ENCODE data around the gene IDUA. TPM values are rescaled to one million over a fixed set of nuclear protein-coding genes. Genes with fewer than 3 reads are reported as not detected.
A peak's percentile ranks its signal among the peaks of the same experiment; 100 is the strongest.

IDUA gene
- polyA plus RNA-seq, 3 donors = 6.4 to 64.4 (median 8.5) TPM

DNA sequence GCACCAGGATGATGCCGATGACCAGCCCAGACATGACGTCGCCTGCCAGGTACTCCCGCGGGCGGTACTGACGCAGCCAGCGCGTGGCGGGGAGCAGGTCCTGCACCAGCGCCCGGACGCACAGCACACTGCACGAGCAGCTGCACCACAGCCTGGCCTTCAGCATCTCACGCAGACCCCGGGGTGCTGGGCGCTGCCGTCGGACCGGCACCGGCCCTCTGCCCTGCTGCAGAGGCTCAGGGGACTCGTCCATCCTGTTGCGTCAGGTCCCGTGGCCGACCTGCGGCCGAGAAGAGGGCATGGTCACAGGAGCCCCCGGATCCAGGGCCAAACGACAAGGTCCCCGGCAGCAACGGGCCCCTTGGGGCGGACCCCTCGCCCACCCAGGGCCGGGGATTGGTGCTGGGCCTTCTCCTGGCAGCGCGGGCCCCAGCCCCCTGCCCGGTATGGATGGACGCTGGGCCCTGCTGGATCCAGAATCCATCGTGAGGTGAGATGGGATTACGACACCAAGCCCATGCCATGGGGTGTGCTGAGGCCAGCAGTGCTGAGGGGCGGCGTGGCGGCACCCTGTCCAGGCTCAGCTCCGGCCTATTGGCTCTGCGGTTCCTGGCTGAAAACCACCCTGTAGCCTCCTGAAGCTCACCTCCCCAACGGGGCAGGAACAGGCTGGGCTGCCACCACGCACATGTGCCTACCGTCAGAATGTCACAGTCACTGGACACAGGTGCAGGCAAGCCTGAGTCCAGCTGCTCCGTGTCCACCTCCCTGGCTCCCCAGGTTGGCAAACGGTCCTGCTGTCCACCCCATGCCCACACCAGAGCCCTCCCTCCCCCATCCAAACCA is 4.8 kb downstream of the IDUA start:
- no peak overlapping the region for H3K4me3 ChIP-seq (replicated peaks in 1 of 3; ENCODE audit: low read depth in 2 of 3, low read length in 3 of 3)
- H3K27me3 Mint-ChIP-seq (ENCODE audit: low read depth in 3 of 3) = peaks cover 13 to 17% (median 16%) of the 10 kb centered on the region in 3 donors
- H3K36me3 Mint-ChIP-seq = peaks cover 7 to 20% of the 10 kb centered on the region in 2 donors
- no peak overlapping the region for H3K27ac ChIP-seq (ENCODE audit: low read depth in 1 of 2, low read length in 2 of 2)
- peaks cover 13 to 14% of the 10 kb centered on the region in 2 donors for H3K36me3 ChIP-seq (replicated peaks in 1 of 2; ENCODE audit: control insufficient read depth in 1 of 2, insufficient read depth in 2 of 2, low read length in 2 of 2)
- H3K79me2 ChIP-seq (ENCODE audit: insufficient read depth, low read length) = no peaks in the 10 kb centered on the region
- TF ChIP-seq, protein P1, sequence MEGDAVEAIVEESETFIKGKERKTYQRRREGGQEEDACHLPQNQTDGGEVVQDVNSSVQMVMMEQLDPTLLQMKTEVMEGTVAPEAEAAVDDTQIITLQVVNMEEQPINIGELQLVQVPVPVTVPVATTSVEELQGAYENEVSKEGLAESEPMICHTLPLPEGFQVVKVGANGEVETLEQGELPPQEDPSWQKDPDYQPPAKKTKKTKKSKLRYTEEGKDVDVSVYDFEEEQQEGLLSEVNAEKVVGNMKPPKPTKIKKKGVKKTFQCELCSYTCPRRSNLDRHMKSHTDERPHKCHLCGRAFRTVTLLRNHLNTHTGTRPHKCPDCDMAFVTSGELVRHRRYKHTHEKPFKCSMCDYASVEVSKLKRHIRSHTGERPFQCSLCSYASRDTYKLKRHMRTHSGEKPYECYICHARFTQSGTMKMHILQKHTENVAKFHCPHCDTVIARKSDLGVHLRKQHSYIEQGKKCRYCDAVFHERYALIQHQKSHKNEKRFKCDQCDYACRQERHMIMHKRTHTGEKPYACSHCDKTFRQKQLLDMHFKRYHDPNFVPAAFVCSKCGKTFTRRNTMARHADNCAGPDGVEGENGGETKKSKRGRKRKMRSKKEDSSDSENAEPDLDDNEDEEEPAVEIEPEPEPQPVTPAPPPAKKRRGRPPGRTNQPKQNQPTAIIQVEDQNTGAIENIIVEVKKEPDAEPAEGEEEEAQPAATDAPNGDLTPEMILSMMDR (IDR thresholded peaks at IDR 0.05) = no peak
- H2AFZ ChIP-seq (ENCODE audit: insufficient read depth, low read depth, low read length, poor library complexity, severe bottlenecking) = no peak overlapping the region
- peak overlapping the region in 1 of 7 donors; percentile 18 for H3K27ac Mint-ChIP-seq
- H3K4me3 Mint-ChIP-seq = no peak overlapping the region
- peaks cover 24% of the 10 kb centered on the region for H4K20me1 ChIP-seq (ENCODE audit: insufficient read depth, low read length)
- intact Hi-C loops (cut with micrococcal nuclease) = no loop called here
- H3K4me1 ChIP-seq (ENCODE audit: control insufficient read depth in 1 of 2, insufficient read depth in 2 of 2, low read length in 2 of 2) = peaks cover 11 to 15% of the 10 kb centered on the region in 2 donors
- no peak overlapping the region for H3K4me2 ChIP-seq (replicated peaks; ENCODE audit: extremely low read depth, low read length, poor library complexity, severe bottlenecking)
- peaks cover 4 to 13% of the 10 kb centered on the region in 2 donors for H3K27me3 ChIP-seq (ENCODE audit: control insufficient read depth in 2 of 2, insufficient read depth in 2 of 2, low read length in 2 of 2)
- H3K9me3 Mint-ChIP-seq = peaks cover 0 to 5% (median 0%) of the 10 kb centered on the region in 7 donors
- no peak for DNase-seq
- H3K9ac ChIP-seq (ENCODE audit: insufficient read depth, low read length, poor library complexity, severe bottlenecking) = no peak overlapping the region
- WGBS (ENCODE audit: insufficient coverage) = 95% methylated on average over 49 of the region's 50 CpGs
- H3K9me3 ChIP-seq (replicated peaks in 1 of 2; ENCODE audit: control insufficient read depth in 1 of 2, insufficient read depth in 1 of 2, low read length in 2 of 2) = peaks cover 0 to 2% of the 10 kb centered on the region in 2 donors
- H3K4me1 Mint-ChIP-seq = peaks cover 7% of the 10 kb centered on the region

GRCh38 chr4:992297-993110 is 5.7 kb downstream of the IDUA start:
- peaks cover 0 to 10% (median 0%) of the 10 kb centered on the region in 7 donors for H3K9me3 Mint-ChIP-seq
- H3K79me2 ChIP-seq (ENCODE audit: insufficient read depth, low read length) = no peaks in the 10 kb centered on the region
- peaks cover 7 to 9% of the 10 kb centered on the region in 2 donors for H3K4me1 ChIP-seq (ENCODE audit: control insufficient read depth in 1 of 2, insufficient read depth in 2 of 2, low read length in 2 of 2)
- H3K27ac Mint-ChIP-seq = peak overlapping the region in 1 of 7 donors; percentile 18
- no peak overlapping the region for H3K4me2 ChIP-seq (replicated peaks; ENCODE audit: extremely low read depth, low read length, poor library complexity, severe bottlenecking)
- H4K20me1 ChIP-seq (ENCODE audit: insufficient read depth, low read length) = peaks cover 25% of the 10 kb centered on the region
- peaks cover 18 to 23% (median 22%) of the 10 kb centered on the region in 3 donors for H3K27me3 Mint-ChIP-seq (ENCODE audit: low read depth in 3 of 3)
- 97% methylated on average over 24 of the region's 25 CpGs for WGBS (ENCODE audit: insufficient coverage)
- no peak overlapping the region for H3K4me3 ChIP-seq (replicated peaks in 1 of 3; ENCODE audit: low read depth in 2 of 3, low read length in 3 of 3)
- no peak overlapping the region for H2AFZ ChIP-seq (ENCODE audit: insufficient read depth, low read depth, low read length, poor library complexity, severe bottlenecking)
- TF ChIP-seq, protein P1 (IDR thresholded peaks at IDR 0.05) = no peak
- no peak overlapping the region for H3K4me3 Mint-ChIP-seq
- H3K4me1 Mint-ChIP-seq = peaks cover 7% of the 10 kb centered on the region
- H3K27ac ChIP-seq (ENCODE audit: low read depth in 1 of 2, low read length in 2 of 2) = no peak overlapping the region
- H3K9me3 ChIP-seq (replicated peaks in 1 of 2; ENCODE audit: control insufficient read depth in 1 of 2, insufficient read depth in 1 of 2, low read length in 2 of 2) = peaks cover 0 to 5% of the 10 kb centered on the region in 2 donors
- H3K9ac ChIP-seq (ENCODE audit: insufficient read depth, low read length, poor library complexity, severe bottlenecking) = no peak overlapping the region
- peaks cover 7 to 20% of the 10 kb centered on the region in 2 donors for H3K36me3 Mint-ChIP-seq
- intact Hi-C loops (cut with micrococcal nuclease) = no loop called here
- peaks cover 13 to 14% of the 10 kb centered on the region in 2 donors for H3K36me3 ChIP-seq (replicated peaks in 1 of 2; ENCODE audit: control insufficient read depth in 1 of 2, insufficient read depth in 2 of 2, low read length in 2 of 2)
- H3K27me3 ChIP-seq (ENCODE audit: control insufficient read depth in 2 of 2, insufficient read depth in 2 of 2, low read length in 2 of 2) = peaks cover 7 to 18% of the 10 kb centered on the region in 2 donors
- DNase-seq = no peak
